ENCODE measurements around the gene CRY2.

The CRY2 gene

GRCh38 chr11:45852712-45853101, 5.4 kb downstream of the CRY2 start:
- Histone ChIP-seq H3K4me1 (ENCODE audit: control insufficient read depth, insufficient read depth, low read length) (peaks cover 86% of the 10 kb centered on the region), H3K27me3 (replicated peaks; ENCODE audit: control insufficient read depth, insufficient read depth, low read length) (no peaks in the 10 kb centered on the region), H3K36me3 (ENCODE audit: control insufficient read depth, insufficient read depth, low read length, severe bottlenecking) (peaks cover 9% of the 10 kb centered on the region), H3K9me3 (ENCODE audit: control insufficient read depth, low read length) (no peaks in the 10 kb centered on the region), H3K4me3 (ENCODE audit: low read length) (peak overlapping the region; percentile 62), H3K9ac (ENCODE audit: low read length) (peak overlapping the region; percentile 75)
- DNase-seq (ENCODE audit: low read depth), result no peak

- Histone ChIP-seq H3K4me1 (ENCODE audit: control insufficient read depth, insufficient read depth, low read length) (peaks cover 93% of the 10 kb centered on the region), H3K27me3 (replicated peaks; ENCODE audit: control insufficient read depth, insufficient read depth, low read length) (no peaks in the 10 kb centered on the region), H3K9me3 (ENCODE audit: control insufficient read depth, low read length) (no peaks in the 10 kb centered on the region), H3K4me3 (ENCODE audit: low read length) (no peak overlapping the region), H3K9ac (ENCODE audit: low read length) (peak overlapping the region; percentile 75), H3K36me3 (ENCODE audit: control insufficient read depth, insufficient read depth, low read length, severe bottlenecking) (peaks cover 9% of the 10 kb centered on the region)
- DNase-seq (ENCODE audit: low read depth), result no peak
These were observed 6.3 kb downstream of the CRY2 start for GRCh38 chr11:45853332-45854219.

- Histone ChIP-seq H3K27me3 (replicated peaks; ENCODE audit: control insufficient read depth, insufficient read depth, low read length) (no peaks in the 10 kb centered on the region), H3K36me3 (ENCODE audit: control insufficient read depth, insufficient read depth, low read length, severe bottlenecking) (peaks cover 9% of the 10 kb centered on the region), H3K4me1 (ENCODE audit: control insufficient read depth, insufficient read depth, low read length) (peaks cover 93% of the 10 kb centered on the region), H3K4me3 (ENCODE audit: low read length) (peak overlapping the region; percentile 28), H3K9me3 (ENCODE audit: control insufficient read depth, low read length) (no peaks in the 10 kb centered on the region), H3K9ac (ENCODE audit: low read length) (peak overlapping the region; percentile 65)
- DNase-seq (ENCODE audit: low read depth), result no peak
These were observed 8.0 kb downstream of the CRY2 start for GRCh38 chr11:45855308-45855707.

GRCh38 chr11:45856044-45856468, 8.8 kb downstream of the CRY2 start:
- H3K4me3 ChIP-seq (ENCODE audit: low read length), result peak overlapping the region; percentile 28
- H3K4me1 ChIP-seq (ENCODE audit: control insufficient read depth, insufficient read depth, low read length), result peaks cover 89% of the 10 kb centered on the region
- no peaks in the 10 kb centered on the region for H3K9me3 ChIP-seq (ENCODE audit: control insufficient read depth, low read length)
- H3K36me3 ChIP-seq (ENCODE audit: control insufficient read depth, insufficient read depth, low read length, severe bottlenecking), result peaks cover 16% of the 10 kb centered on the region
- H3K9ac ChIP-seq (ENCODE audit: low read length), result peak overlapping the region; percentile 65
- DNase-seq (ENCODE audit: low read depth), result no peak
- no peaks in the 10 kb centered on the region for H3K27me3 ChIP-seq (replicated peaks; ENCODE audit: control insufficient read depth, insufficient read depth, low read length)

- no peaks in the 10 kb centered on the region for H3K9me3 ChIP-seq (ENCODE audit: control insufficient read depth, low read length)
- H3K9ac ChIP-seq (ENCODE audit: low read length), result peak overlapping the region; percentile 64
- H3K4me3 ChIP-seq (ENCODE audit: low read length), result peak overlapping the region; percentile 40
- peak; percentile 94 for DNase-seq (ENCODE audit: low read depth)
- peaks cover 70% of the 10 kb centered on the region for H3K4me1 ChIP-seq (ENCODE audit: control insufficient read depth, insufficient read depth, low read length)
- peaks cover 34% of the 10 kb centered on the region for H3K36me3 ChIP-seq (ENCODE audit: control insufficient read depth, insufficient read depth, low read length, severe bottlenecking)
- H3K27me3 ChIP-seq (replicated peaks; ENCODE audit: control insufficient read depth, insufficient read depth, low read length), result no peaks in the 10 kb centered on the region
These were observed 10.7 kb downstream of the CRY2 start for GRCh38 chr11:45857961-45858474.

- peaks cover 38% of the 10 kb centered on the region for H3K36me3 ChIP-seq (ENCODE audit: control insufficient read depth, insufficient read depth, low read length, severe bottlenecking)
- H3K4me3 ChIP-seq (ENCODE audit: low read length), result peak overlapping the region; percentile 40
- no peaks in the 10 kb centered on the region for H3K27me3 ChIP-seq (replicated peaks; ENCODE audit: control insufficient read depth, insufficient read depth, low read length)
- H3K9ac ChIP-seq (ENCODE audit: low read length), result peak overlapping the region; percentile 64
- DNase-seq (ENCODE audit: low read depth), result no peak
- H3K4me1 ChIP-seq (ENCODE audit: control insufficient read depth, insufficient read depth, low read length), result peaks cover 61% of the 10 kb centered on the region
- no peaks in the 10 kb centered on the region for H3K9me3 ChIP-seq (ENCODE audit: control insufficient read depth, low read length)
These were observed 11.6 kb downstream of the CRY2 start for GRCh38 chr11:45858751-45859398.

GRCh38 chr11:45859661-45860140, 12.4 kb downstream of the CRY2 start:
- H3K36me3 ChIP-seq (ENCODE audit: control insufficient read depth, insufficient read depth, low read length, severe bottlenecking), result peaks cover 42% of the 10 kb centered on the region
- DNase-seq (ENCODE audit: low read depth), result peak; percentile 97
- H3K9me3 ChIP-seq (ENCODE audit: control insufficient read depth, low read length), result no peaks in the 10 kb centered on the region
- no peaks in the 10 kb centered on the region for H3K27me3 ChIP-seq (replicated peaks; ENCODE audit: control insufficient read depth, insufficient read depth, low read length)
- peaks cover 57% of the 10 kb centered on the region for H3K4me1 ChIP-seq (ENCODE audit: control insufficient read depth, insufficient read depth, low read length)
- peak overlapping the region; percentile 64 for H3K9ac ChIP-seq (ENCODE audit: low read length)
- H3K4me3 ChIP-seq (ENCODE audit: low read length), result peak overlapping the region; percentile 40

- Histone ChIP-seq H3K4me3 (ENCODE audit: low read length) (no peak overlapping the region), H3K27me3 (replicated peaks; ENCODE audit: control insufficient read depth, insufficient read depth, low read length) (no peaks in the 10 kb centered on the region), H3K9me3 (ENCODE audit: control insufficient read depth, low read length) (no peaks in the 10 kb centered on the region), H3K9ac (ENCODE audit: low read length) (peak overlapping the region; percentile 56), H3K4me1 (ENCODE audit: control insufficient read depth, insufficient read depth, low read length) (peaks cover 51% of the 10 kb centered on the region), H3K36me3 (ENCODE audit: control insufficient read depth, insufficient read depth, low read length, severe bottlenecking) (peaks cover 48% of the 10 kb centered on the region)
- no peak for DNase-seq (ENCODE audit: low read depth)
These were observed 13.1 kb downstream of the CRY2 start for GRCh38 chr11:45860348-45860747.

- peaks cover 54% of the 10 kb centered on the region for H3K36me3 ChIP-seq (ENCODE audit: control insufficient read depth, insufficient read depth, low read length, severe bottlenecking)
- no peak overlapping the region for H3K4me3 ChIP-seq (ENCODE audit: low read length)
- peak overlapping the region; percentile 56 for H3K9ac ChIP-seq (ENCODE audit: low read length)
- no peaks in the 10 kb centered on the region for H3K9me3 ChIP-seq (ENCODE audit: control insufficient read depth, low read length)
- no peaks in the 10 kb centered on the region for H3K27me3 ChIP-seq (replicated peaks; ENCODE audit: control insufficient read depth, insufficient read depth, low read length)
- H3K4me1 ChIP-seq (ENCODE audit: control insufficient read depth, insufficient read depth, low read length), result peaks cover 45% of the 10 kb centered on the region
- no peak for DNase-seq (ENCODE audit: low read depth)
These were observed 13.7 kb downstream of the CRY2 start for GRCh38 chr11:45860764-45861510.

- peaks cover 79% of the 10 kb centered on the region for H3K36me3 ChIP-seq (ENCODE audit: control insufficient read depth, insufficient read depth, low read length, severe bottlenecking)
- H3K27me3 ChIP-seq (replicated peaks; ENCODE audit: control insufficient read depth, insufficient read depth, low read length), result no peaks in the 10 kb centered on the region
- no peak overlapping the region for H3K9ac ChIP-seq (ENCODE audit: low read length)
- peaks cover 14% of the 10 kb centered on the region for H3K4me1 ChIP-seq (ENCODE audit: control insufficient read depth, insufficient read depth, low read length)
- no peaks in the 10 kb centered on the region for H3K9me3 ChIP-seq (ENCODE audit: control insufficient read depth, low read length)
- H3K4me3 ChIP-seq (ENCODE audit: low read length), result no peak overlapping the region
- DNase-seq (ENCODE audit: low read depth), result no peak
These were observed 16.8 kb downstream of the CRY2 start for GRCh38 chr11:45864041-45864440.

GRCh38 chr11:45869551-45869950, 22.3 kb downstream of the CRY2 start:
- no peaks in the 10 kb centered on the region for H3K9me3 ChIP-seq (ENCODE audit: control insufficient read depth, low read length)
- no peaks in the 10 kb centered on the region for H3K4me1 ChIP-seq (ENCODE audit: control insufficient read depth, insufficient read depth, low read length)
- peaks cover 86% of the 10 kb centered on the region for H3K36me3 ChIP-seq (ENCODE audit: control insufficient read depth, insufficient read depth, low read length, severe bottlenecking)
- no peaks in the 10 kb centered on the region for H3K27me3 ChIP-seq (replicated peaks; ENCODE audit: control insufficient read depth, insufficient read depth, low read length)
- DNase-seq (ENCODE audit: low read depth), result no peak
- H3K9ac ChIP-seq (ENCODE audit: low read length), result no peak overlapping the region
- no peak overlapping the region for H3K4me3 ChIP-seq (ENCODE audit: low read length)
